Measurements from ENCODE around the gene AR. TPM values are rescaled to one million over a fixed set of nuclear protein-coding genes. Genes with fewer than 3 reads are reported as not detected.

AR gene
- total and polyA plus RNA-seq, 4 donors = 2.8 to 67.4 (median 22.9) TPM

GRCh38 chrX:67635424-67635823, 91.6 kb downstream of the AR start:
- Histone ChIP-seq H3K4me3 (ENCODE audit: low read depth in 1 of 3, low read length in 3 of 3) (no peak overlapping the region), H3K9ac (ENCODE audit: low read depth in 1 of 2, low read length in 2 of 2) (no peak overlapping the region), H3K27ac (ENCODE audit: low read depth in 1 of 2, low read length in 2 of 2) (no peak overlapping the region), H3K27me3 (ENCODE audit: control insufficient read depth in 4 of 4, insufficient read depth in 4 of 4, low read length in 3 of 4) (no peaks in the 10 kb centered on the region), H3K36me3 (ENCODE audit: control insufficient read depth in 4 of 4, insufficient read depth in 3 of 4, low read depth in 1 of 4, low read length in 3 of 4) (no peaks in the 10 kb centered on the region), H3K4me1 (ENCODE audit: control insufficient read depth in 4 of 4, insufficient read depth in 4 of 4, low read length in 3 of 4) (no peaks in the 10 kb centered on the region), H3K9me3 (ENCODE audit: control insufficient read depth in 4 of 4, low read length in 3 of 4) (no peaks in the 10 kb centered on the region)
- WGBS = 78% methylated on average over 2 of the region's 2 CpGs
- no peak for DNase-seq (ENCODE audit: low spot score)
- TF ChIP-seq YY1 (IDR thresholded peaks at IDR 0.05) = no peak
- TF ChIP-seq FOXA1 (IDR thresholded peaks at IDR 0.05) = no peak
- TF ChIP-seq HNF4A (conservative IDR thresholded peaks at IDR 0.05) = no peak
- no peak for TF ChIP-seq HNF4G (IDR thresholded peaks at IDR 0.05)
- TF ChIP-seq, protein P1, sequence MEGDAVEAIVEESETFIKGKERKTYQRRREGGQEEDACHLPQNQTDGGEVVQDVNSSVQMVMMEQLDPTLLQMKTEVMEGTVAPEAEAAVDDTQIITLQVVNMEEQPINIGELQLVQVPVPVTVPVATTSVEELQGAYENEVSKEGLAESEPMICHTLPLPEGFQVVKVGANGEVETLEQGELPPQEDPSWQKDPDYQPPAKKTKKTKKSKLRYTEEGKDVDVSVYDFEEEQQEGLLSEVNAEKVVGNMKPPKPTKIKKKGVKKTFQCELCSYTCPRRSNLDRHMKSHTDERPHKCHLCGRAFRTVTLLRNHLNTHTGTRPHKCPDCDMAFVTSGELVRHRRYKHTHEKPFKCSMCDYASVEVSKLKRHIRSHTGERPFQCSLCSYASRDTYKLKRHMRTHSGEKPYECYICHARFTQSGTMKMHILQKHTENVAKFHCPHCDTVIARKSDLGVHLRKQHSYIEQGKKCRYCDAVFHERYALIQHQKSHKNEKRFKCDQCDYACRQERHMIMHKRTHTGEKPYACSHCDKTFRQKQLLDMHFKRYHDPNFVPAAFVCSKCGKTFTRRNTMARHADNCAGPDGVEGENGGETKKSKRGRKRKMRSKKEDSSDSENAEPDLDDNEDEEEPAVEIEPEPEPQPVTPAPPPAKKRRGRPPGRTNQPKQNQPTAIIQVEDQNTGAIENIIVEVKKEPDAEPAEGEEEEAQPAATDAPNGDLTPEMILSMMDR (IDR thresholded peaks at IDR 0.05; ENCODE audit: low read depth, low read length, missing input control) = no peak
- no peak for TF ChIP-seq RAD21 (IDR thresholded peaks at IDR 0.05)
- TF ChIP-seq, protein P2, sequence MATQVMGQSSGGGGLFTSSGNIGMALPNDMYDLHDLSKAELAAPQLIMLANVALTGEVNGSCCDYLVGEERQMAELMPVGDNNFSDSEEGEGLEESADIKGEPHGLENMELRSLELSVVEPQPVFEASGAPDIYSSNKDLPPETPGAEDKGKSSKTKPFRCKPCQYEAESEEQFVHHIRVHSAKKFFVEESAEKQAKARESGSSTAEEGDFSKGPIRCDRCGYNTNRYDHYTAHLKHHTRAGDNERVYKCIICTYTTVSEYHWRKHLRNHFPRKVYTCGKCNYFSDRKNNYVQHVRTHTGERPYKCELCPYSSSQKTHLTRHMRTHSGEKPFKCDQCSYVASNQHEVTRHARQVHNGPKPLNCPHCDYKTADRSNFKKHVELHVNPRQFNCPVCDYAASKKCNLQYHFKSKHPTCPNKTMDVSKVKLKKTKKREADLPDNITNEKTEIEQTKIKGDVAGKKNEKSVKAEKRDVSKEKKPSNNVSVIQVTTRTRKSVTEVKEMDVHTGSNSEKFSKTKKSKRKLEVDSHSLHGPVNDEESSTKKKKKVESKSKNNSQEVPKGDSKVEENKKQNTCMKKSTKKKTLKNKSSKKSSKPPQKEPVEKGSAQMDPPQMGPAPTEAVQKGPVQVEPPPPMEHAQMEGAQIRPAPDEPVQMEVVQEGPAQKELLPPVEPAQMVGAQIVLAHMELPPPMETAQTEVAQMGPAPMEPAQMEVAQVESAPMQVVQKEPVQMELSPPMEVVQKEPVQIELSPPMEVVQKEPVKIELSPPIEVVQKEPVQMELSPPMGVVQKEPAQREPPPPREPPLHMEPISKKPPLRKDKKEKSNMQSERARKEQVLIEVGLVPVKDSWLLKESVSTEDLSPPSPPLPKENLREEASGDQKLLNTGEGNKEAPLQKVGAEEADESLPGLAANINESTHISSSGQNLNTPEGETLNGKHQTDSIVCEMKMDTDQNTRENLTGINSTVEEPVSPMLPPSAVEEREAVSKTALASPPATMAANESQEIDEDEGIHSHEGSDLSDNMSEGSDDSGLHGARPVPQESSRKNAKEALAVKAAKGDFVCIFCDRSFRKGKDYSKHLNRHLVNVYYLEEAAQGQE (IDR thresholded peaks at IDR 0.05) = no peak
- no peak for TF ChIP-seq TAF1 (conservative IDR thresholded peaks at IDR 0.05)
- TF ChIP-seq EGR1 (IDR thresholded peaks at IDR 0.05; ENCODE audit: low read depth in 2 of 2) = no peak
- TF ChIP-seq, protein P3, sequence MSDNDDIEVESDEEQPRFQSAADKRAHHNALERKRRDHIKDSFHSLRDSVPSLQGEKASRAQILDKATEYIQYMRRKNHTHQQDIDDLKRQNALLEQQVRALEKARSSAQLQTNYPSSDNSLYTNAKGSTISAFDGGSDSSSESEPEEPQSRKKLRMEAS (IDR thresholded peaks at IDR 0.05) = no peak
- no peak for TF ChIP-seq RXRA (IDR thresholded peaks at IDR 0.05)
- no peak for TF ChIP-seq NR2F2 (IDR thresholded peaks at IDR 0.05)
- TF ChIP-seq ZBTB33 (IDR thresholded peaks at IDR 0.05) = no peak
- TF ChIP-seq, protein P4, sequence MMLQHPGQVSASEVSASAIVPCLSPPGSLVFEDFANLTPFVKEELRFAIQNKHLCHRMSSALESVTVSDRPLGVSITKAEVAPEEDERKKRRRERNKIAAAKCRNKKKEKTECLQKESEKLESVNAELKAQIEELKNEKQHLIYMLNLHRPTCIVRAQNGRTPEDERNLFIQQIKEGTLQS (IDR thresholded peaks at IDR 0.05) = no peak
- no peak for TF ChIP-seq GABPA (IDR thresholded peaks at IDR 0.05 in 1 of 2, conservative IDR thresholded peaks at IDR 0.05 in 1 of 2)
- TF ChIP-seq SP1 (IDR thresholded peaks at IDR 0.05) = no peak

- no peak for DNase-seq (ENCODE audit: low spot score)
- Histone ChIP-seq H3K27ac (ENCODE audit: low read depth in 1 of 2, low read length in 2 of 2) (no peak overlapping the region), H3K27me3 (ENCODE audit: control insufficient read depth in 4 of 4, insufficient read depth in 4 of 4, low read length in 3 of 4) (no peaks in the 10 kb centered on the region), H3K4me1 (ENCODE audit: control insufficient read depth in 4 of 4, insufficient read depth in 4 of 4, low read length in 3 of 4) (no peaks in the 10 kb centered on the region), H3K9me3 (ENCODE audit: control insufficient read depth in 4 of 4, low read length in 3 of 4) (no peaks in the 10 kb centered on the region), H3K36me3 (ENCODE audit: control insufficient read depth in 4 of 4, insufficient read depth in 3 of 4, low read depth in 1 of 4, low read length in 3 of 4) (no peaks in the 10 kb centered on the region), H3K9ac (ENCODE audit: low read depth in 1 of 2, low read length in 2 of 2) (no peak overlapping the region), H3K4me3 (ENCODE audit: low read depth in 1 of 3, low read length in 3 of 3) (no peak overlapping the region)
- TF ChIP-seq, protein P2 (IDR thresholded peaks at IDR 0.05) = no peak
- TF ChIP-seq GABPA (IDR thresholded peaks at IDR 0.05 in 1 of 2, conservative IDR thresholded peaks at IDR 0.05 in 1 of 2) = no peak
- TF ChIP-seq RXRA (IDR thresholded peaks at IDR 0.05) = no peak
- TF ChIP-seq EGR1 (IDR thresholded peaks at IDR 0.05; ENCODE audit: low read depth in 2 of 2) = no peak
- no peak for TF ChIP-seq NR2F2 (IDR thresholded peaks at IDR 0.05)
- peak; percentile 4 to 8 for TF ChIP-seq RAD21 (IDR thresholded peaks at IDR 0.05)
- no peak for TF ChIP-seq FOXA1 (IDR thresholded peaks at IDR 0.05)
- no peak for TF ChIP-seq HNF4G (IDR thresholded peaks at IDR 0.05)
- TF ChIP-seq HNF4A (conservative IDR thresholded peaks at IDR 0.05) = peak; percentile 37 to 66
- TF ChIP-seq, protein P4 (IDR thresholded peaks at IDR 0.05) = no peak
- TF ChIP-seq, protein P3 (IDR thresholded peaks at IDR 0.05) = no peak
These were observed 92.7 kb downstream of the AR start for GRCh38 chrX:67636532-67636931.

Measured in liver (tissue), 9 donors.